Muscle of leg (tissue), 11 donors: Measurements from ENCODE around the gene MATCAP1. TPM values are rescaled to one million over a fixed set of nuclear protein-coding genes. Genes with fewer than 3 reads are reported as not detected.

Experiments
- DNase-seq: peaks from one replicate; pipeline ENCODE4 v3.0.0; 2013
- H3K27ac ChIP-seq: one replicate; pipeline ENCODE4 v1.5.1; 2013; ENCODE audit warnings: mild to moderate bottlenecking, low read length, control low read depth
- H3K27me3 ChIP-seq: one replicate; pipeline ENCODE4 v1.6.1; 2013; ENCODE audit warnings: low read length; ENCODE audit not compliant: control insufficient read depth, insufficient read depth
- H3K36me3 ChIP-seq: one replicate; pipeline ENCODE4 v1.6.1; 2013; ENCODE audit warnings: low read length; ENCODE audit not compliant: control insufficient read depth, insufficient read depth
- H3K4me1 ChIP-seq: one replicate; pipeline ENCODE4 v1.6.1; 2013; ENCODE audit warnings: low read length; ENCODE audit not compliant: control insufficient read depth, insufficient read depth
- H3K4me3 ChIP-seq: one replicate; pipeline ENCODE4 v1.5.1; 2013; ENCODE audit warnings: low read length, control low read depth
- H3K9me3 ChIP-seq: replicated peaks from 2 replicates; pipeline ENCODE4 v1.6.1; 2013; ENCODE audit warnings: low read depth, low read length; ENCODE audit not compliant: control insufficient read depth
- WGBS: methylation state at CpG from one replicate; pipeline ENCODE4 v1.1.5; 2013; ENCODE audit warnings: missing lambda C conversion rate; ENCODE audit not compliant: insufficient coverage; 5-methylcytosine and 5-hydroxymethylcytosine counted together
- polyA plus RNA-seq, 8 donors: library from polyadenylated mRNA; unstranded; fragments of 120-200 nt; gene quantifications; one replicate each; pipeline versions ENCODE4 v1.2.1 to v1.2.3, GENCODE V29; 2013; ENCODE audit warnings: inconsistent platforms in 1 of 8, low replicate concordance in 1 of 8; ENCODE audit not compliant: insufficient read length in 8 of 8, insufficient read depth in 1 of 8
- total RNA-seq: library from RNA; stranded (reverse); fragments of 120-200 nt; gene quantifications from one replicate; pipeline ENCODE4 v1.2.4, GENCODE V29; 2013

Gene MATCAP1
- total and polyA plus RNA-seq, 9 donors: 8.6 to 25.9 (median 20.7) TPM

DNA sequence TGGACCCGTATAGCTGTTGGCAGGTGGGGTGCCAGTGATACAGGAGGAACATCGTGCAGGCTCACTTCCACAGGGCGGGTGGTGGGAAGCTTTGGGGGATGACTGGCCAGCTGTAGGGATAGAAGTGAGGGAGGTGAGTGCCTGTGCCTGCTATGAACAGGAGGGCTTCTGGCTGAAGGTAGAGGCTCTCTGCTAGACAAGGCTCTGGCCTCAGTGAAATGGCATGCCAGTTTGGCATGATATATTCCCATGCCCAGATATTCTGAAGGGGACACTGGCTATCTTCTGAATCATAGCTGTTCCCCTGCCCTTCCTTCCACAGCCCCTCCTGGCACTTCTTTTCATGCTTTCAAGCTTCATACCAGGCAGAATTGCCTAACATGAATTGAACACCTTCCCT is 54.9 kb downstream of the MATCAP1 start:
- no peak for DNase-seq
- Histone ChIP-seq H3K4me3 (no peak overlapping the region), H3K27ac (no peak overlapping the region), H3K4me1 (peaks cover 7% of the 10 kb centered on the region), H3K9me3 (no peaks in the 10 kb centered on the region), H3K36me3 (peaks cover 50% of the 10 kb centered on the region), H3K27me3 (no peaks in the 10 kb centered on the region)
- WGBS: 88% methylated on average over 3 of the region's 3 CpGs

DNA sequence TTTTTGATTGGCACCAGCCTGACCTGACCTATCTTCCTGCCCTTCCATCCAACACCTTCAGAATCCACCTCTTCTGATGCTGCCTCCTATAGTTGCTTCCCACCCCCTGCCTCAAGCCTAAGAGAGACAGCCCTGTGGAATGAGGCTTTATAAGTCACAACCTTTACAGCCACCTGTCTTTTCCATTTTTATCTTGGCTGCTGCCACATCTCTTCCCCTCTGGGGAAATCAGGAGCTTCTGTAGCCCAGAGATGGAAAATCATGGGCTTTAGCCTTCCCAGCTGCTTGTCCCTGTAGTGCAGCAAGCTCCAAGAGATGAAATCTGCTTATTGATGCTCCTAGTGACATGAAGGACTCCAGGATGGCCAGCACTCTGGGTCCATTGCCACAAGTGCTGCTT is 55.3 kb downstream of the MATCAP1 start:
- H3K9me3 ChIP-seq: no peaks in the 10 kb centered on the region
- no peak overlapping the region for H3K27ac ChIP-seq
- H3K4me3 ChIP-seq: no peak overlapping the region
- no peaks in the 10 kb centered on the region for H3K27me3 ChIP-seq
- peaks cover 7% of the 10 kb centered on the region for H3K4me1 ChIP-seq
- no peak for DNase-seq
- H3K36me3 ChIP-seq: peaks cover 48% of the 10 kb centered on the region

Other genes with a start within 250 kb of the MATCAP1 start
- gene CIAO2B, start 249.6 kb downstream of the MATCAP1 start, total RNA-seq: 115 TPM
- gene CIAO2B, start 249.6 kb downstream of the MATCAP1 start, polyA plus RNA-seq: 100 to 1,000 TPM in 1 of 8 donors, 10 to 100 TPM in 7; 89.1 to 111 (median 94.2) TPM
- 26.1 TPM for gene CES2, start 248.4 kb downstream of the MATCAP1 start, total RNA-seq
- 10 to 100 TPM; 27.2 to 36.2 (median 31.4) TPM for gene CES2, start 248.4 kb downstream of the MATCAP1 start, polyA plus RNA-seq
- gene CES3, start 222.7 kb downstream of the MATCAP1 start, total RNA-seq: 0.22 TPM
- gene CES3, start 222.7 kb downstream of the MATCAP1 start, polyA plus RNA-seq: 1 to 10 TPM in 1 of 8 donors, under 1 TPM in 7; 0.05 to 1.3 (median 0.34) TPM
- gene CES4A, start 195.4 kb downstream of the MATCAP1 start, total RNA-seq: 2.4 TPM
- 1 to 10 TPM; 1.5 to 5.3 (median 3.2) TPM for gene CES4A, start 195.4 kb downstream of the MATCAP1 start, polyA plus RNA-seq
- gene CBFB, start 154.8 kb downstream of the MATCAP1 start, total RNA-seq: 40.7 TPM
- gene CBFB, start 154.8 kb downstream of the MATCAP1 start, polyA plus RNA-seq: 10 to 100 TPM; 31.6 to 70.3 (median 42.3) TPM
- gene PHAF1, start 74.0 kb downstream of the MATCAP1 start, total RNA-seq: 12.9 TPM
- 10 to 100 TPM; 16.2 to 22.2 (median 18.1) TPM for gene PHAF1, start 74.0 kb downstream of the MATCAP1 start, polyA plus RNA-seq
- 15.6 TPM for gene B3GNT9, start 33.0 kb downstream of the MATCAP1 start, total RNA-seq
- 10 to 100 TPM in 6 of 8 donors, 1 to 10 TPM in 2; 7.7 to 18.8 (median 12.3) TPM for gene B3GNT9, start 33.0 kb downstream of the MATCAP1 start, polyA plus RNA-seq
- 4.7 TPM for gene TRADD, start 24.1 kb downstream of the MATCAP1 start, total RNA-seq
- gene TRADD, start 24.1 kb downstream of the MATCAP1 start, polyA plus RNA-seq: 1 to 10 TPM; 3.7 to 4.9 (median 4.2) TPM
- gene FBXL8, start 24.0 kb downstream of the MATCAP1 start, total RNA-seq: 2.1 TPM
- 1 to 10 TPM; 1.2 to 3.1 (median 2.2) TPM for gene FBXL8, start 24.0 kb downstream of the MATCAP1 start, polyA plus RNA-seq
- gene HSF4, start 19.2 kb downstream of the MATCAP1 start, total RNA-seq: 3.0 TPM
- 1 to 10 TPM; 2.1 to 4.7 (median 3.5) TPM for gene HSF4, start 19.2 kb downstream of the MATCAP1 start, polyA plus RNA-seq
- gene NOL3, start 13.4 kb downstream of the MATCAP1 start, total RNA-seq: 14.7 TPM
- 10 to 100 TPM; 18.4 to 44.7 (median 25.3) TPM for gene NOL3, start 13.4 kb downstream of the MATCAP1 start, polyA plus RNA-seq
- 7.6 TPM for gene EXOC3L1, start 6.2 kb upstream of the MATCAP1 start, total RNA-seq
- gene EXOC3L1, start 6.2 kb upstream of the MATCAP1 start, polyA plus RNA-seq: 10 to 100 TPM in 5 of 8 donors, 1 to 10 TPM in 3; 7.6 to 15.5 (median 11.5) TPM
- 28.1 TPM for gene E2F4, start 8.2 kb upstream of the MATCAP1 start, total RNA-seq
- gene E2F4, start 8.2 kb upstream of the MATCAP1 start, polyA plus RNA-seq: 10 to 100 TPM; 41.8 to 51.1 (median 46.7) TPM
- gene ELMO3, start 15.2 kb upstream of the MATCAP1 start, total RNA-seq: 0.80 TPM
- 1 to 10 TPM in 6 of 8 donors, under 1 TPM in 2; 0.68 to 3.3 (median 1.4) TPM for gene ELMO3, start 15.2 kb upstream of the MATCAP1 start, polyA plus RNA-seq
- gene TMEM208, start 43.2 kb upstream of the MATCAP1 start, total RNA-seq: 22.3 TPM
- gene TMEM208, start 43.2 kb upstream of the MATCAP1 start, polyA plus RNA-seq: 10 to 100 TPM; 17.5 to 27.1 (median 22.1) TPM
- 9.7 TPM for gene FHOD1, start 63.5 kb upstream of the MATCAP1 start, total RNA-seq
- 10 to 100 TPM; 14.6 to 31.1 (median 21.8) TPM for gene FHOD1, start 63.5 kb upstream of the MATCAP1 start, polyA plus RNA-seq
- gene SLC9A5, start 65.0 kb upstream of the MATCAP1 start, total RNA-seq: 0.40 TPM
- gene SLC9A5, start 65.0 kb upstream of the MATCAP1 start, polyA plus RNA-seq: 1 to 10 TPM in 5 of 8 donors, under 1 TPM in 3; 0.71 to 1.8 (median 1.1) TPM
- gene PLEKHG4, start 95.6 kb upstream of the MATCAP1 start, total RNA-seq: 13.2 TPM
- 10 to 100 TPM in 4 of 8 donors, 1 to 10 TPM in 4; 7.6 to 12.8 (median 10.1) TPM for gene PLEKHG4, start 95.6 kb upstream of the MATCAP1 start, polyA plus RNA-seq
- gene KCTD19, start 142.8 kb upstream of the MATCAP1 start, total RNA-seq: 0.04 TPM
- gene KCTD19, start 142.8 kb upstream of the MATCAP1 start, polyA plus RNA-seq: under 1 TPM; 0.09 to 0.44 (median 0.24) TPM
- gene LRRC36, start 142.9 kb upstream of the MATCAP1 start, total RNA-seq: 0.22 TPM
- gene LRRC36, start 142.9 kb upstream of the MATCAP1 start, polyA plus RNA-seq: 1 to 10 TPM in 1 of 8 donors, under 1 TPM in 6, not detected in 1; 0.21 to 2.4 (median 0.42) TPM
- gene TPPP3, start 209.5 kb upstream of the MATCAP1 start, total RNA-seq: 230 TPM
- gene TPPP3, start 209.5 kb upstream of the MATCAP1 start, polyA plus RNA-seq: 100 to 1,000 TPM; 387 to 805 (median 592) TPM
- gene ZDHHC1, start 232.5 kb upstream of the MATCAP1 start, total RNA-seq: 20.4 TPM
- 10 to 100 TPM; 19.7 to 42.4 (median 26.0) TPM for gene ZDHHC1, start 232.5 kb upstream of the MATCAP1 start, polyA plus RNA-seq
- gene HSD11B2, start 247.2 kb upstream of the MATCAP1 start, total RNA-seq: 5.3 TPM
- 10 to 100 TPM in 1 of 8 donors, 1 to 10 TPM in 7; 3.7 to 14.5 (median 7.9) TPM for gene HSD11B2, start 247.2 kb upstream of the MATCAP1 start, polyA plus RNA-seq